SKM-1 (cell line): Measurements from ENCODE around the gene PRKCA.

Experiments
- DNase-seq: peaks from one replicate; lab custom pipeline; 2025; ENCODE audit not compliant: unreplicated experiment; lab: John Stamatoyannopoulos, UW

PRKCA gene

DNA sequence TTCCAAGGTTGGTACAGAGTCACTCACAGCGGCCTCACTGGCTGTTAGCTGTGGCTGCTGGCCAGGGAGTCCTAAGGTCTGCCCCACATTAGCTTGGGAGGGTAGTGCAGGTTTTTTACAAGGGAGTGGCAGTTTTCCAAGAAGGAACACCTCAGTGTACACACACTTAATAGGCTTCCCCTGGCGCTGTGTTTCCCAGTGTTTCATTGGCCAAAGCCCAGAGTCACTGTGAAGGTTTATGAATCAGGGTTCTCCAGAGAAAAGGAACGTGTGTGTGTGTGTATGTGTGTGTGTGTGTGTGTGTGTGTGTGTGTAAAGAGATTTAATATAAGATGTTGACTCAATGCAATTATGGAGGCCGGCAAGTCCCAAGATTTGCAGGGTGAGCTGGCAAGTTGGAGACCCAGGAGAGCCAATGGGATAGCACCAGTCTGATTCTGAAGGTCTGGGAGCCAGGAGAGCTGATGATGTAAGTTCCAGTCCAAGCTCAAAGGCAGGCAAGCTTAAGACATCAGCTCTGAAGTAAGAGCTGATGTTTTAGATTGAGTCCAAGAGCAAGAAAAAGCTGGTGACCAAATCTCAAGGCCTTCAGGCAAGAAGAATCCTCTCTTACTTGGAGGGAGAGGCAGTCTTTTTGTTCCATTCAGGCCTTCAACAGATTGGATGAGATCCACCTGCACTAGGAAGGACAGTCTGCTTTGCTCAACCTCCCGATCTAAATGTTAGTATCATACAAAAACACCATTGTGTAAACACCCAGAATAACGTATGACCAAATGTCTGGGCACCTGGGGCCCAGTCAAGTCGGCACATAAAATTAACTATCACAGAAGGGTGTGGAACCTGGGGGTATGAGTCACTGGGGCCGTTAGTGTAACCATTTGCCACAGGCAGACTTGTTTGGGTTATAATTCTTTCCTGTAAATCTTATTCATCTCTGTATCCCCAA lies 206.8 kb downstream of the PRKCA start:
- DNase-seq, result no peak

DNA sequence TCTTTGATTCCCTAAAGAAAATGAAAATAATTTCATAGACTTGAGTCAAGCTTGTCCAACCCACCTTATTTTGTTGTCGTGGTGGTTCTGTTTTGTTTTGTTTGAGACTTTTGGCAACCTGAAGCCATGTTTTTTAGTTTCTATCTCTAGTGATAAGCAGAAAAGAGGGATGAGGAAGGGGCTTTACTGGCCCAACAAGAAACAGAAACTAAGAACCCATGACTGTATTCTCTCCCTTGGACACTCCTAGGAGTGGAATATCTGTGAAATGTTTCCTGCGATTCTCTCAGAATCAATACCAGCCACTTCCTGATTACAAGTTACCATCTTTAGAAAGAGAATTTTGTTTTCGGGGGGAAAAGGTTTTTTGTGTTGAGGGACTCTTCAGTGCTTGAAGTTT lies 207.5 kb downstream of the PRKCA start:
- no peak for DNase-seq

DNA sequence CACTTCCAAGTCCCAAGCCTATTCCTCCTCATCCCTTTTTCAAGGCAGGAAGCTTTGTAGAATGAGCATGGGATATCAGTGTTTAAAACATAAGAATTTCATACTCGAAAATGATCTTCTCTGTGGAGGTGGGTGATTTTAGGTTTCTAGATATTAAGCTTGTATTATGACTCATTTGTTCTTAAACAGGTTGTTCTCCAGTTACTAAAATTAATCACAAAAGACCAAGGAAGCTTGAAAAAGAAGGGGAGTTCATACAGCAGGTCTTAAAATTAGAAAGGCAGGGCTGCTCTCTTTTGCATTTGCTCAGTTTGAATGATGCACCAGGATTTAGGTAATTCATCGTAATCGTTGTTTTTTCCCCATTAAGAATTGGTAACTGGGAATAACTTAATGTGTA lies 208.7 kb downstream of the PRKCA start:
- no peak for DNase-seq

DNA sequence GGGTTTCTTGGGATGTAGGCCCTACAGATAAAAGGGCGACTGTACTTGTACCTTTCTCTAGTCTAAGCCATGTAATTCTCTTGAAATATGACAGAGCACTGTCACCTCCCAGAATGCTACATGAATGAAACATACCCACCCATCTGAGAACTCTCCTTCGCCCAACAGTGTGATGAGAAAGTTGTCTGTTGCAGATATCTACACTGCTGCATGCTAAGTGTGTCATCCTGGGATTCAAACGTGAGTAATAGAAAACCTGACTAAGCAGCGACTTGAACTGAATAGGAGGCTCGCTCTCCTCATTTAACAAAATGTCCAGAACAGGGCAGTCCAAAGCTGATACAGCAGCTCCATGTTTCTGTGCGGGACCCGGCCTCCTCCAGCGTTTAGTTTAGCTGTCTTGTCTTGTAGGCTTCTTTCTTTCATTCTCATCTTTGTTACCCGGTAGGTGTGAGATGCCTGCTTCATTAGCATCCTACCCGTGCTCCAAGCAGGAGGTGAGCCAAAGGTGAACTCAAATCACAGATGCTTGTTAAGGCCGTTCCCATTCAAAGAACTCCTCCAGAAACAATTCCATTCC lies 211.9 kb downstream of the PRKCA start:
- no peak for DNase-seq

DNA sequence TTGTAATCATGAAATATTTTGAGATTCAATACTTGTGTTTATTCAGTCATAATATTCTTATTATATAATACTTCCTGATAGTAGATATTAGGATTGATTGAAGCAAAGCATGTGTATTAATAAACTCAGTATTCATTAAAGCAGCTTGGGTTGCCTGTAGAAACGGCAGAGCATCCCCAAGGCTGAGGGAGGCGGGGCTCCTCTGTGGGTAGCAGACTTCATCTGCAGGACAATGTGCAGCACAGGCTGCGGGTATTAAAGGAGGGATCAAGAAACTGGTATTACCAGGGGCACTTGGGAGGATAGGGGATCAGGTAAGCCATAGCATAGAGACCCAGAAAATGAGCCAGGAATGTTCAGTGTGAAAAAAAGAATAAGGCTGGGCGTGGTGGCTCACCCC lies 213.6 kb downstream of the PRKCA start:
- DNase-seq, result no peak

DNA sequence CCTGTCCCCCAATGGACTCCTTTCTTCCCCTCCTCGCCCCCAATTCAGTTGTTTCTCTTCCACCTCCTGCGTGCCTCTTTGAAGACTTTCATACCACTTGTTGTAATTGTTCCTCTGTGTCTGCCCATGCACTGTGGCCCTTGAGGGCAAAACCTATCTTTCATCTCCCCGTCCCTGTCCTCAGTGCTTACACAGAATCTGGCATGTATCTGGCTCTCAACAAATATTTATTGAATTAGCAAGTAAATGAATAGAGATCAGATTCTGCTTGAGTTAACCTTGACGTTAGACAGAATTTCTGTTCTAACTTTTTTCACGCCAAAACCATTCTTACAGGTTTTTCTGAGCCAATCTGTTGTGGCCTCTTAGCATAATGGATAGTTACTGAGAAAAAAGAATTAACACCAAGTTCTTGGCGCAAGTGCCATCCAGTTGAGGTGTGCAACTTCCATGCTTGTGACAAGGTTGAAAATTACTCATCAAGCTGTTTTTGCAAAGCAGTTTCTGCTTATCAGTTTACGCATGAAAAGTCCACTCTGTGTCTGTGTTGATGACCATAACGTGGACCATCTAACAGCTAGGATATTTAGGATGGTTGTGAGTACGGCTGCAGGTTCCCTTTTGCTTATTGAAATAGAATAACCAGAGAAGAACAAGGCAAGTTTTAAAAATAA lies 215.1 kb downstream of the PRKCA start:
- no peak for DNase-seq

DNA sequence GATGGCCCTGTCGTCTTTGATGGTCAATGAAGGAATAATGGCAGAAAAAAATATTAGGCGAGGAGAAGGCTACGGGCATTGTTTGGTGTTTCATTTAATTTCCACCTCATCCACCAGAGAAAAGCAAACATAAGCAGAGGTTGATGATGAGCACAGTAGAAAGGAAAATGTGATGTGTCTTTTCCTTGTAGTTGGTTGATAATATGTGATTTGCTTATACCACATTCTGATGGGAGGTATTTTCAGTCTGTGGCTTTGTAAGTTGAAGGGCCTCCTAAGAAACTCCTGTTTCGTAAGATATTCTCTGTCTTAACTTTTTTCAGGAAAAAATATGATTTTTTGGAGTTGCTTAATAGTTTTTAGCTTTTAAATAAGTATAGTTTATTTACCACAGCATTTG lies 215.7 kb downstream of the PRKCA start:
- DNase-seq, result no peak

DNA sequence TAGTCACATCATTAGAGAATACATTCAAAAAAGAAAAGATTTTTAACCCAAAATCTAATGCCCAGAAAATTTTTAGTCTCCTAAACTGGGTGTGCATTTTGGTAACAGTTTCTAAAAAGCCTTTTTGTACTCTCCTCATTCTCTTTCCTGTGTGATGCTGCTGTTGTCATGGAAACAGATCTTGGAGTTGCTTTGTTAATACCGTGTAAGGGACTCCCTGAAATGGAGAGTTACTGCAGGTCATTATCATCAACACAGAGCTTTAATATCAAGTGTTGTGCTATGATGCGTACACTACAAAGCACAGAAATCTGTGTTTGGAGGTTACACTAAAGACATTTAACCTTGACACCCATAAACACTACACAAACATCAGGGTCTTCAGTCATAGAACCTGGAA lies 216.3 kb downstream of the PRKCA start:
- no peak for DNase-seq

DNA sequence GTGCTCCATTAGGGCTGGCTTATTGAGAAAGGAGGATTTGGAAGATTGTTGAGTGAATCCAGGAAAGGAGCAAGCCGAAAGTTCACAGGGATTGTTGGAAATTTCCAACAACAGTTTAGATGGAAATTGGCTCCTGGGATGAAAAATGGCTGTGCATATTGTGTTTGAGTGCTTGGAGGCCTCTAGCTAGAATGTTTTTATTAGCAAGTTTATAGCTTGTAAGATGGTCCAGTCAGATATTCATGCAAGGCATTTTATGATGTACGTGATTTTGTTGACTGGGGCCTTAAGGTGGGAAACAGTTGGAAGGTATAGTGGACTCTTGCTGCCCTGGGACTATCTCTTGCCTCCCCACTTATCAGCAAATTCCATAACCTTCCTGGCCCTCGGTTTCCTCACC lies 216.7 kb downstream of the PRKCA start:
- no peak for DNase-seq

DNA sequence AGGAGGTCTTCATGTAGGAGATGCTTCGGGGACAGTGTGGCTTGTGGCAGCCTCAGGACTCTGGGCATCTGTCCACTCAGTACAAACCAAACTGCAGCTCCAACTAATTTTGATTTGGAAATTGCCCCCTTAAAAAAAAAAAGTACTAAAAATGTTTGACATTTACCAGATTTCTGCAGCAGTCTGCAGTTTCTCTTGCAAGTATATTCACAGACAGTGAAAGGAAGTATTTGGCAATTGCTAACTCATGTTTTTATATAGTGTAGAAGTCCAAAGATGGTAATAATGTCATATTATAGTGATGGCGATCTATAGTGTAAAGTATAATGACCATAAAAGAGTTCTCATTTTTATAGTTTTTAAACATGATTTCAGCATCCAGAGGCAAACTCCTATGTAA lies 218.6 kb downstream of the PRKCA start:
- DNase-seq, result no peak

DNA sequence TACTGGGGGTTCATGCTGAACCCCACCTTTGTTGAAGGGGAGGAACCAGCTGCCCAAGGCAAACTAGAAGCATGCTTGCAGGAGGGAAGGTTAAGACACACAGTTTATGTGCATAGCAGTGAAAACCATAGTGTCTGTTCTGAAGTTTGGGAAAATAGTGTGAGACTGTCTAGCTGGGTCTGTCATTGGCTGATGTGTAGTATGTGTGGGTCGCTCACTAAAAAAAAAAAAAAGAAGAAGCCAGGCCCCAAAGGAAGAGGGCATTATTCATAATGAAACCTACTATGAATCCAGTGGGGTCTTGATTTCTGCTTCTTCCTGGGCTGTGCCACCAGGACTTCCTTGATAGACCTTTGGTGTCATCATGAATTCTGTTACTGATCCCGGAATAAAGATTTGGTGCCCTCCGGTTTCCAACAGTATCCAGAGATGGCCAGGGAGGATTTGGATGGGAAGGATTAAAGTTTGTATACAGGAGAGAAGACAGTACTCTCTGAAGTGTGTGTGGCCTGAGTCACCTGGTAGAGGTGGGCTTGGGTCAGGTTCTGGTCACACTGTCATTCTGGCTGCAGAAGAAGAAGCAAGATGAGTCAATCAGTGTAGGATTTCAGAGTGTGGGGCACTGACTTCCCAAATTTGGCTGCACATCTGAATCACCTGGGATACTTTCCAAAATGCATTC lies 220.3 kb downstream of the PRKCA start:
- DNase-seq, result no peak

DNA sequence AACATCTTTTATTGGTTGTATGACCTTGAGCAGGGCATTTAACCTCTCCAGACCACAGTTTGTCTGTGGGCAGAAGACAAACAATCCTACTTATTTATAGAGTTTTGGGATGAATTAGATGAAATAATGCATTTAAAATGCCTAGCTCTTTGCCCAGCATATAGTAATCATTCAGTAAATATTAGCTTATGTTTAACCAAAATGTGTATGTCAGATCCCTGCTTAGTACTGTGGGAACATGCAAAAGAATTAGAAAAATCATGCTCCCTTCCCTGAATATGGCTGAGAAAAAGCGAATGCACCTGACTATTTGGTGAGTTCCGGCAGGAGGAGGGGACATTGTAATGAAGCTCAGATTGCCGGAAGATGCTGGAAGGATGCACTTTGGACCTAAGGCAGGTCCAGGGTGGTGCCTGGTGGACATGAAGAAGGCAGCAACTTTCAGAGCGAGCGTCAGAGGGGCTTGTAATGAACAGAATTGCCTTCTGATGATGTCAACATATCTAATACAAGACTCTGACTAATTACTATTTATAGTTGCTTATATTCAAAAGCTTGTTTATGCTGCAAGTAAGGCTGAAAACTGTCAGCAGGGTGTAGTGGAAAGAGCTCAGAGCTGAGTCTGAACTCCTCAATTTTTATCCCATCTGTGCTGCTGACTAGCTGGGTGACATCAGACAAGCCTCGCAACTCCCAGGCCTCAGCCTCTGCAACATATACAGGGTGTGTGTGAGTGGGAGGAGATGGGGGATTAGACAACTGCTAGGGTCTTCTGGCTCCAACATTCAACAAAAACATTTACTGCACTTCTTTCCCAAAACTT lies 221.2 kb downstream of the PRKCA start:
- DNase-seq, result no peak

DNA sequence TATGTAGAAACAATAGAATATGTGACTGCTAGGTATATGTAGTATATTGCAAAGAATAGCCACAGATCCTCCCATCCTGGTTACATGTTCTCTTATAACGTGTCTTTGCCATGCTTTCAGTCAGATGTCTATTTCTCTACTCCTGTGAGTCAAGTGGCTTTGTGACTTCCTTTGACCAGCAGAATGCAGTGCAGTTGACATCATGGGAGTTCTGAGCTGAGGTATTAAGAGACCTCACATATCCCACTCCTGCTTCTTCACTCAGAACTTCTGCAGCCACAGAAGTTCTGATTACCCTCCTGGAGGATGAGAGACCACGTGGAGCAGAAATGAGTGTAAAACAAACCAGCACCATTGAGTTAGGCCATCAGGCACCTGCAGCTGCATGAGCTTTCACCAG lies 222.5 kb downstream of the PRKCA start:
- no peak for DNase-seq

DNA sequence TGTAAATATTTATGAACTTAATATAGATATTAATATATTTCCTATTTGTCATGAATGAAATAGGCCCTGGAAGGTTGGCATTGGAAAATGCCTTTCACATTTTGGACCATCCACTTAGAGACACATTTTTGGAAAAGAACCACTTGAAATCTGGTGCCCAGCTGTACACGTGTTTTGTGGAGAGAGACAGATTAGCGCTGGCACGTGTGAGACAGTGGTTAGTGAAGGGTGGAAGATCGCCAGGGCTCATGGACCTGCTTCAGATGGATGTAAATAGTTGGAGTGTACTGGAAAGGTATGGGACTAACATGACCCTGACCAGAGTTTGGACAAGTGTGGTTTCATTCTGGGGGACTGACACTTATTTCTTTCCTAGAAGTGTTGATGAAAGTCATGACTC lies 222.9 kb downstream of the PRKCA start:
- DNase-seq, result no peak

DNA sequence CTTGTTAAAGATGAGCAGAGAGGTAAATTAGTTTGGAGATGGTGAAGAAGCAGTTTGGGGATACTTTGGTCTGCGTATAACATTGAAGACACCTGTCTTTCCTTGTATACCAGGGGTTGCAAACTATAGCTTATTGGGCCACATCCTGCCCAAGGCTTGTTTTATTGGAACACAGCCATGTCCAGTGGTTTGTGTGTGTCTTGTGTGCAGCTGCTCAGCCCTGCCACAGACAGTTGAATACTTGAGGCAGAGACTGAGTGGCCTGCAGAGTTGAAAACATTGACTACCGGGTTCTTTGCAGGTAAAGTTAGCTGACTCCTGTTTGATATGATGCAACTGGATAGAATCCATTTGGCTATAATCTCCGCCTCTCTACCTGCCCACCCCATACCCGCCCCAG lies 224.4 kb downstream of the PRKCA start:
- DNase-seq, result no peak

DNA sequence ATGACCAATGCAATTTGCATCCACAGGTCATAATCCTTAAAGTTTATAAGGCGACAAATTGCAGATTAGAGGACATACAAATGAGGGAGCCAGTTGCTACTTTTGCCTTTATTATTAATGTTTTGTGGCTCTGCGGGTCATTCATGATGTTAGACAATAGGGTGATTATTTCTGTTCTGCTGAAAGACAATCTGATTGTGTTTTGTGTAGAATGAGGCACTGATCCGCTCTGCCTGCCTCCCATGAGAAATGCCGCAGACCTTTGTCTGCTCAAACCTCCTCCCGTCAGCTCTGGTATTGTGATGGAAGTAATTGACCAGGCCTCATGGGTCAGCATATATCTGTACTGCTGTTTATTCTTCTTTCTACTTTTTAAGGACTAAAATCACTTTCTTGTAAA lies 224.9 kb downstream of the PRKCA start:
- no peak for DNase-seq

DNA sequence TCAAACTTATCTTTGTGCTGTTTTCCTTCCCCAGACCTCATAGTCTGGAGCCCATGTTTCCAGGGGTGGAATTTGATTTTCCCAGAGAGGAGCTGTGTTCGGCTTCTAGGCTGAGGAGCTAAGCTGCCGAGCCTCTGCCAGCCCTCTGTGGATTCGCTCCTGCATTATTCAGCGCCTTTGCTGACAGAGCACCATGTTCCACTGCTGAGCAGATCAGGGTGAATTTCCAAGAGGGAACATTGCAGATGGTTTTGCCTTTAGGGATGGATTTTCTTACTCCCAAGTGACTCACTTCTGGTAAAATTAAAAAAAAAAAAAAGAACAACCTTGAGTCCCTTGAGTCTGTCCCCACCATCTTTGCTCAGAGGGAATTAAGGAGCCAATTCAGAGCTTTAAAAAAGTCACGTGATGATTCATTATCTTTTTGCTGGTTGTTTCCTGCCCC lies 229.5 kb downstream of the PRKCA start:
- DNase-seq, result no peak

DNA sequence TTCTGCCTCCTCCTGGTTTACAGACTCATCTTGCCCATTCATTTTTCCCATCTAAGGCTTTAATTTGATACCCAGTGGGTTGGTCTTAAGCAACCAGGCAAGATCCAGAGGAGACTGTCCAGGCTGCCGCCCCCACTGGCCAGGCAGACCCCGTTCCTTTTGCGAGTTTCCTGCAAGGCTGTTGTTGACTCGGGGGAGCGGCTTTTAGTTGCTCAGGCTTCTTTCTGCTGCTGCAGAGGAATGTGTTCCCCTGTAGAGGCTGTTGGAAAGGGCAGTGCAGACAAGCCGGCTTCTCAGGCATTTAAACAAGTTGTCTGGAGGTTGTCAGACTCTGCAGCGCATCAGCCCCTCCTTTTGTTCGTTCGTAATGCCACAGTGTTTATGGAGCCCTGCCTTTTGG lies 231.2 kb downstream of the PRKCA start:
- DNase-seq, result no peak

DNA sequence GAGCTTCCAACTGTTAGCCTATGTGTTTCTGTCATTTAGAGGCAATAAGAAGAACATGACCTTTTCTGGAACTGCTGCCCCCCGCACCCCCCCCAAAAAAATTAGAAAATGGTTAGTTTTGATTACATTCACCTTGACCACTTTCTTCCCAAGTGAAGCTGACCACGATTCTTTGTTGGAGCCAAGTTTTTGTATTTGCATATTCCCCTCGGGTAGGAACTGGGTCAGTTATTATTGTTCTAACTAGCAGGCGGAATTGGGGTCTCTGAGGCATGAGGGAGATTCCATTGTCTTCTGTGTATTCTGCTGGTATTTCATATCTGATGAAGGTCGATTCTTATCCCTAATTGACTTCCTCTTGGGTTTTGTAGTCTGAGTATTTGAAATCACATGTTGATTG lies 231.6 kb downstream of the PRKCA start:
- no peak for DNase-seq

DNA sequence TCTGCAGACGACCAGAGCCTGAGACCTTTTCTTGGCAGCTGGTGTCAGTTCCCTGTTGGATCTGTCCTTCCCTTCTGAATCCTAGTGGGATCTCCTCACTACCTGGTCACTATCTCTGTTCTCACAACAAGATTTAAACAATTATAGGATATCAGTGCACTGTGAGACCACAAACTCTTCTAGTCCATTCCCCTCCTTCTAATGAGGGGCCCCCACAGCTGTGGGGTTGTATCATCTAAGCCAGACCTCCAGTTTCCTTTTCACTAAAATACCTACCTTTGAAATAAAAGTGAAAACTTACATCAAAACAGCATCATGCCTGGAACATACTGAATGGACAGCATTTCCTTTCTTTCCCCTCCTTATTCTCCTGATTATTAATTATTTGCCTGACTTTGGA lies 233.2 kb downstream of the PRKCA start:
- no peak for DNase-seq

DNA sequence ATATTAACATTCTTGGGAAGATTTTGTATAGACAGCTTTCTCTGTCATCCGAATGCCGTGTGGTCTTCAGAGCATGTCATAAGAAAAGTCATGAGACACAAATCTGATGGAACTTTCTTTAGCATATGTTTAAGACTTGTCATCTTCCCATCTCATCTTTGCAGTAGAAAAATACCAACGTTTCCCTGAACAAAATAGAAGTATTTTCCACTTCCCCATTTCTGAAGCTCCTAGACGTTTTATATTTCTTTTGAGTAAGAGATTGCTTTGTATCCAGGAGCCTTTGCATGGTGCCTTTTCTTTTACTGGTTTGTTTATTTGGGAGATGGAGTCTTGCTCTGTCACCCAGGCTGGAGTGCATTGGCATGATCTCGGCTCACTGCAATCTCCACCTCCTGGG lies 235.1 kb downstream of the PRKCA start:
- DNase-seq, result no peak
